CD4-positive, alpha-beta T cell treated with Interferon alpha-2 for 1 hour (primary cell): Measurements from ENCODE around the gene MVB12A.

ENCODE experiments used
- DNase-seq, 2 donors: peaks; one replicate each; pipeline ENCODE4 v3.0.0-alpha.2; 2020 to 2022

The MVB12A gene

GRCh38 chr19:17447704-17448130 lies 27.9 kb downstream of the MVB12A start:
- no peak for DNase-seq

- DNase-seq, result peak; percentile 47 to 66
These were observed 28.5 kb downstream of the MVB12A start, which contains the start of gene TMEM221 for GRCh38 chr19:17448131-17448967. Gene TMEM221, minus strand, starts transcription at chr19:17448668. Its CDS starts 206 bp downstream, at chr19:17448462.

- DNase-seq, result no peak
These were observed 30.6 kb downstream of the MVB12A start for GRCh38 chr19:17450264-17451075.

- DNase-seq, result no peak
These were observed 32.0 kb downstream of the MVB12A start for GRCh38 chr19:17451820-17452219.

- no peak for DNase-seq
These were observed 34.8 kb downstream of the MVB12A start for GRCh38 chr19:17454576-17455071.

GRCh38 chr19:17455308-17456123 lies 35.7 kb downstream of the MVB12A start:
- DNase-seq, result no peak

- no peak for DNase-seq
These were observed 36.3 kb downstream of the MVB12A start for GRCh38 chr19:17456127-17456526.

GRCh38 chr19:17457616-17458015 lies 37.8 kb downstream of the MVB12A start:
- no peak for DNase-seq

GRCh38 chr19:17458970-17459369 lies 39.1 kb downstream of the MVB12A start:
- DNase-seq, result no peak

GRCh38 chr19:17460372-17461230 lies 40.8 kb downstream of the MVB12A start, which contains the start of gene NXNL1:
Gene NXNL1, minus strand, starts transcription at chr19:17460926. Its CDS starts 57 bp downstream, at chr19:17460869.
- no peak for DNase-seq

GRCh38 chr19:17466487-17466850 lies 46.6 kb downstream of the MVB12A start:
- no peak for DNase-seq

- DNase-seq, result no peak
These were observed 47.8 kb downstream of the MVB12A start for GRCh38 chr19:17467471-17468301.

GRCh38 chr19:17468302-17469091 lies 48.6 kb downstream of the MVB12A start:
- DNase-seq, result no peak

GRCh38 chr19:17469092-17469480 lies 49.2 kb downstream of the MVB12A start:
- DNase-seq, result no peak

- DNase-seq, result peak; percentile 96 to 97
These were observed 49.7 kb downstream of the MVB12A start for GRCh38 chr19:17469481-17470067.

- DNase-seq, result peak; percentile 94
These were observed 50.4 kb downstream of the MVB12A start, which contains the start of gene SLC27A1 for GRCh38 chr19:17470068-17470841. Gene SLC27A1, plus strand, starts transcription at chr19:17470524. Its CDS starts 17 bp downstream, at chr19:17470541.

GRCh38 chr19:17471410-17472125 lies 51.7 kb downstream of the MVB12A start:
- no peak for DNase-seq

GRCh38 chr19:17473041-17473440 lies 53.2 kb downstream of the MVB12A start:
- DNase-seq, result peak in 1 of 2 donors; percentile 26
